Measurements from ENCODE around the gene MRPS2.
"Not testable (repeated sequence)": the region's sequence is repeated elsewhere in the genome, so short reads cannot be mapped to it uniquely, and the experiment has no call there.

MRPS2 gene

DNA sequence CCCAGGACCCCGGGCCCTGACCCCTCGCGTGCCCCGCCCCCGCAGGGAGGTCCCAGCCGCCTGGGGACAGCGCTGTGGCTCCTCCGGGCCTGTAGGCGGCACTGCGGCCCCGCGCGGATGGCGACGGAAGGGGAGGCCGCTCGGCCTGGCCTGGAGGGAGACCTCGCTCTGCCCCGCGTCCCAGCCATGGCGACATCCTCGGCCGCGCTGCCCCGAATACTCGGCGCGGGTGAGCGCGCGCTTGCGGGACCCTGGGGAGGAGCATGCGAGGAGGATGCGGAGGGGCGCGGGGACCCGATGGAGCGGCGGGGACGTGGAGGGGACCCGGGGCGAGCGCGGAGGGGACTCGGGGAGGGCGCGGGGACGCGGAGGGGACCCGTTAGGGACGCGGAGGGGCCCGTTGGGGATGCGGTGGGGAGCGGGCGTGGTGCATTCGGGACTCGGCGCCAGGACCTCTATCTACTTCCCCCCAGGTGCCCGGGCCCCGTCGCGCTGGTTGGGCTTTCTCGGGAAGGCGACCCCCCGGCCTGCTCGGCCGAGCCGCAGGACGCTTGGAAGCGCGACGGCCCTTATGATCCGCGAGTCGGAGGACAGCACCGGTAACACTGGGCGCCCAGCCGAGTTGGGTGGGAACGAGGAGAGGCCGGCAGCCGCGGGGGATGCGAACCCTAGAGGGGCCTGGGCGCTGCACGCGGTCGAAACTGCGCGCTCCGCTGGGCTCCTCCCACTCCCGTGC, at the start of gene MRPS2:
TSS of gene MRPS2 (plus strand) at position 158 of the 736 bp plus-strand sequence. CDS start at position 187, 29 bp downstream.
- Histone ChIP-seq H3K4me1 (ENCODE audit: control insufficient read depth, insufficient read depth, low read length) (no peaks in the 10 kb centered on the region), H3K9me3 (ENCODE audit: control insufficient read depth, insufficient read depth, low read length) (no peaks in the 10 kb centered on the region), H3K27ac (ENCODE audit: low read length) (no peak within 1 kb of the TSS), H3K4me3 (ENCODE audit: low read length) (peak within 1 kb of the TSS; percentile 91), H3K36me3 (ENCODE audit: control insufficient read depth, insufficient read depth, low read length) (peaks cover 24% of the 10 kb centered on the region), H3K27me3 (ENCODE audit: control insufficient read depth, insufficient read depth, low read length) (no peaks in the 10 kb centered on the region)
- WGBS (ENCODE audit: insufficient coverage, insufficient read length): no CpG with 5 or more reads among the region's 92 CpGs
- peak; percentile 61 for DNase-seq (ENCODE audit: low read depth, low spot score)

GRCh38 chr9:135450956-135451355, 49.5 kb upstream of the MRPS2 start:
- Histone ChIP-seq H3K27ac (ENCODE audit: low read length) (no peak overlapping the region), H3K4me3 (ENCODE audit: low read length) (no peak overlapping the region), H3K4me1 (ENCODE audit: control insufficient read depth, insufficient read depth, low read length) (no peaks in the 10 kb centered on the region), H3K36me3 (ENCODE audit: control insufficient read depth, insufficient read depth, low read length) (no peaks in the 10 kb centered on the region), H3K9me3 (ENCODE audit: control insufficient read depth, insufficient read depth, low read length) (no peaks in the 10 kb centered on the region), H3K27me3 (ENCODE audit: control insufficient read depth, insufficient read depth, low read length) (peaks cover 1% of the 10 kb centered on the region; the same call in 1 of the 2 replicates)
- WGBS (ENCODE audit: insufficient coverage, insufficient read length): no CpG with 5 or more reads among the region's 10 CpGs
- DNase-seq (ENCODE audit: low read depth, low spot score): no peak

DNA sequence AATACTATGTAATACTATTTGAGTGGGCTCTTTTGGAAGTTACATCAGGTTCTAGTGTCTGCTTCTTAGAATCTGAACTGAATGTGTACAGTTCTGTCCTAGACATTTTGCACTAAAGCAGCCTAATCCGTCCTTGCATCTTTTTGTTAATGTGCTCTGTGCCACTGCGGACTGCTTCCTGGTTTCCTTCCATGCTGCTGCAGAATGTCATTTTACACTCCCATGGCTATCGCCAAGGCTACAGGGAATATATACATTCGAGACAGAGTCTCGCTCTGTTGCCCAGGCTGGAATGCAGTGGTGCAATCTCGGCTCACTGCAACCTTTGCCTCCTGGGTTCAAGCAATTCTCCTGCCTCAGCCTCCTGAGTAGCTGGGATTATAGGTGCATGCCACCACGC, 48.6 kb upstream of the MRPS2 start:
- not testable (repeated sequence) for H3K27ac ChIP-seq (ENCODE audit: low read length); H3K27me3 ChIP-seq (ENCODE audit: control insufficient read depth, insufficient read depth, low read length); H3K36me3 ChIP-seq (ENCODE audit: control insufficient read depth, insufficient read depth, low read length); H3K4me1 ChIP-seq (ENCODE audit: control insufficient read depth, insufficient read depth, low read length); DNase-seq (ENCODE audit: low read depth, low spot score); H3K4me3 ChIP-seq (ENCODE audit: low read length); H3K9me3 ChIP-seq (ENCODE audit: control insufficient read depth, insufficient read depth, low read length)
- WGBS (ENCODE audit: insufficient coverage, insufficient read length): no CpG with 5 or more reads among the region's 7 CpGs

- no CpG with 5 or more reads among the region's 5 CpGs for WGBS (ENCODE audit: insufficient coverage, insufficient read length)
- peaks cover 1% of the 10 kb centered on the region; the same call in 1 of the 2 replicates for H3K27me3 ChIP-seq (ENCODE audit: control insufficient read depth, insufficient read depth, low read length)
- H3K27ac ChIP-seq (ENCODE audit: low read length): no peak overlapping the region
Observed at GRCh38 chr9:135454737-135455136, 45.7 kb upstream of the MRPS2 start.

DNA sequence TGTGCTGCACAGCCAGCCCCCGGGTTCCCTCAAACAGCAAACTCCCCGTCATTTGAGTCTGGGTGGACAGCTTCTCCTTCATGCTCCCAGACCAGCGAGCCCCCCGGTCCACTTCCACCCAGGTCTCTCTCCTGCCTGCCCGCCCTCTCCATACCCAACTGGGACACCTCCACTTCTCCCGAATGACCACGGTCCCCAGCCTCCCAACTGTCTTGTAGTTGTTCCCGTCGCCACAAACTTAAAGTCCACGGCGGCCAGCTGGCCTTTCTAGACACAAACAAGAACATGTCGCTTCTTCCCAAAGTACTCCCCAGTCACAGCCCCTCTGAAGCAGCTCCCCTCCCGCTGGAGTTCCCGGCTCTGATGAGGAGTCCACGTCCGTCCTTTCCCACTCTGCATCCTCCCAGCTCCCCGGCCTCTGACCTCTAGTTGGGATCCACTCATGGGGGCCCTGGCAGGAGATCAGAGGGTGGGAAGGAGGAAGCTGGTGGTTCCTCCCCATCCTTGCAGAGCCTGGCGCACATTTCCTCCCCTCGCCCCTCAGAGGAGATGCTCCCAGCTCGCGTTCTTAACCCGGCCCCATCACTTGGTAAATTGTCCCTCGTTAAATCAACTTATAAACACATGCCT, 45.0 kb upstream of the MRPS2 start:
- WGBS (ENCODE audit: insufficient coverage, insufficient read length): no CpG with 5 or more reads among the region's 23 CpGs

More at GRCh38 chr9:135454737-135455136, 45.7 kb upstream of the MRPS2 start:
- DNase-seq (ENCODE audit: low read depth, low spot score): no peak
- no peak overlapping the region for H3K4me3 ChIP-seq (ENCODE audit: low read length)
- no peaks in the 10 kb centered on the region for H3K36me3 ChIP-seq (ENCODE audit: control insufficient read depth, insufficient read depth, low read length)
- no peaks in the 10 kb centered on the region for H3K4me1 ChIP-seq (ENCODE audit: control insufficient read depth, insufficient read depth, low read length)
- no peaks in the 10 kb centered on the region for H3K9me3 ChIP-seq (ENCODE audit: control insufficient read depth, insufficient read depth, low read length)

GRCh38 chr9:135456436-135457104, 43.9 kb upstream of the MRPS2 start:
- Histone ChIP-seq H3K4me1 (ENCODE audit: control insufficient read depth, insufficient read depth, low read length) (no peaks in the 10 kb centered on the region), H3K4me3 (ENCODE audit: low read length) (no peak overlapping the region), H3K9me3 (ENCODE audit: control insufficient read depth, insufficient read depth, low read length) (no peaks in the 10 kb centered on the region), H3K27ac (ENCODE audit: low read length) (no peak overlapping the region), H3K36me3 (ENCODE audit: control insufficient read depth, insufficient read depth, low read length) (no peaks in the 10 kb centered on the region), H3K27me3 (ENCODE audit: control insufficient read depth, insufficient read depth, low read length) (peaks cover 1% of the 10 kb centered on the region; the same call in 1 of the 2 replicates)
- no peak for DNase-seq (ENCODE audit: low read depth, low spot score)
- no CpG with 5 or more reads among the region's 19 CpGs for WGBS (ENCODE audit: insufficient coverage, insufficient read length)

More for the DNA sequence above, 45.0 kb upstream of the MRPS2 start:
- Histone ChIP-seq H3K27me3 (ENCODE audit: control insufficient read depth, insufficient read depth, low read length) (peaks cover 1% of the 10 kb centered on the region; the same call in 1 of the 2 replicates), H3K4me3 (ENCODE audit: low read length) (no peak overlapping the region), H3K4me1 (ENCODE audit: control insufficient read depth, insufficient read depth, low read length) (no peaks in the 10 kb centered on the region), H3K36me3 (ENCODE audit: control insufficient read depth, insufficient read depth, low read length) (no peaks in the 10 kb centered on the region), H3K27ac (ENCODE audit: low read length) (no peak overlapping the region), H3K9me3 (ENCODE audit: control insufficient read depth, insufficient read depth, low read length) (no peaks in the 10 kb centered on the region)
- DNase-seq (ENCODE audit: low read depth, low spot score): no peak

- not testable (repeated sequence) for DNase-seq (ENCODE audit: low read depth, low spot score); H3K27ac ChIP-seq (ENCODE audit: low read length); H3K27me3 ChIP-seq (ENCODE audit: control insufficient read depth, insufficient read depth, low read length)
Observed at GRCh38 chr9:135458478-135458877, 42.0 kb upstream of the MRPS2 start.

GRCh38 chr9:135461936-135462335, 38.5 kb upstream of the MRPS2 start:
- H3K36me3 ChIP-seq (ENCODE audit: control insufficient read depth, insufficient read depth, low read length): no peaks in the 10 kb centered on the region
- no peak overlapping the region for H3K27ac ChIP-seq (ENCODE audit: low read length)
- no peaks in the 10 kb centered on the region for H3K9me3 ChIP-seq (ENCODE audit: control insufficient read depth, insufficient read depth, low read length)
- no peak for DNase-seq (ENCODE audit: low read depth, low spot score)
- no peaks in the 10 kb centered on the region for H3K27me3 ChIP-seq (ENCODE audit: control insufficient read depth, insufficient read depth, low read length)
- H3K4me3 ChIP-seq (ENCODE audit: low read length): no peak overlapping the region
- no CpG with 5 or more reads among the region's 11 CpGs for WGBS (ENCODE audit: insufficient coverage, insufficient read length)
- no peaks in the 10 kb centered on the region for H3K4me1 ChIP-seq (ENCODE audit: control insufficient read depth, insufficient read depth, low read length)

More at GRCh38 chr9:135458478-135458877, 42.0 kb upstream of the MRPS2 start:
- H3K4me3 ChIP-seq (ENCODE audit: low read length); H3K36me3 ChIP-seq (ENCODE audit: control insufficient read depth, insufficient read depth, low read length); H3K9me3 ChIP-seq (ENCODE audit: control insufficient read depth, insufficient read depth, low read length); H3K4me1 ChIP-seq (ENCODE audit: control insufficient read depth, insufficient read depth, low read length): not testable (repeated sequence)
- no CpG with 5 or more reads among the region's 5 CpGs for WGBS (ENCODE audit: insufficient coverage, insufficient read length)

- Histone ChIP-seq H3K4me3 (ENCODE audit: low read length) (no peak overlapping the region), H3K9me3 (ENCODE audit: control insufficient read depth, insufficient read depth, low read length) (no peaks in the 10 kb centered on the region), H3K27me3 (ENCODE audit: control insufficient read depth, insufficient read depth, low read length) (no peaks in the 10 kb centered on the region), H3K4me1 (ENCODE audit: control insufficient read depth, insufficient read depth, low read length) (no peaks in the 10 kb centered on the region), H3K27ac (ENCODE audit: low read length) (no peak overlapping the region), H3K36me3 (ENCODE audit: control insufficient read depth, insufficient read depth, low read length) (no peaks in the 10 kb centered on the region)
- DNase-seq (ENCODE audit: low read depth, low spot score): no peak
- WGBS (ENCODE audit: insufficient coverage, insufficient read length): no CpG with 5 or more reads among the region's 3 CpGs
Observed at GRCh38 chr9:135463140-135463539, 37.3 kb upstream of the MRPS2 start.

GRCh38 chr9:135464181-135464580, 36.3 kb upstream of the MRPS2 start:
- Histone ChIP-seq H3K36me3 (ENCODE audit: control insufficient read depth, insufficient read depth, low read length) (no peaks in the 10 kb centered on the region), H3K4me3 (ENCODE audit: low read length) (no peak overlapping the region), H3K4me1 (ENCODE audit: control insufficient read depth, insufficient read depth, low read length) (no peaks in the 10 kb centered on the region), H3K27ac (ENCODE audit: low read length) (no peak overlapping the region), H3K27me3 (ENCODE audit: control insufficient read depth, insufficient read depth, low read length) (no peaks in the 10 kb centered on the region), H3K9me3 (ENCODE audit: control insufficient read depth, insufficient read depth, low read length) (no peaks in the 10 kb centered on the region)
- no peak for DNase-seq (ENCODE audit: low read depth, low spot score)
- WGBS (ENCODE audit: insufficient coverage, insufficient read length): no CpG with 5 or more reads among the region's 7 CpGs
